T follicular helper cell (primary cell): ENCODE data around the gene ANO9.
"Not testable (repeated sequence)": the region's sequence is repeated elsewhere in the genome, so short reads cannot be mapped to it uniquely, and the experiment has no call there.

Experiments used
- DNase-seq: peaks from one replicate; pipeline ENCODE4 v3.0.0-alpha.2; 2020; ENCODE audit warnings: low read depth

Gene ANO9

DNA sequence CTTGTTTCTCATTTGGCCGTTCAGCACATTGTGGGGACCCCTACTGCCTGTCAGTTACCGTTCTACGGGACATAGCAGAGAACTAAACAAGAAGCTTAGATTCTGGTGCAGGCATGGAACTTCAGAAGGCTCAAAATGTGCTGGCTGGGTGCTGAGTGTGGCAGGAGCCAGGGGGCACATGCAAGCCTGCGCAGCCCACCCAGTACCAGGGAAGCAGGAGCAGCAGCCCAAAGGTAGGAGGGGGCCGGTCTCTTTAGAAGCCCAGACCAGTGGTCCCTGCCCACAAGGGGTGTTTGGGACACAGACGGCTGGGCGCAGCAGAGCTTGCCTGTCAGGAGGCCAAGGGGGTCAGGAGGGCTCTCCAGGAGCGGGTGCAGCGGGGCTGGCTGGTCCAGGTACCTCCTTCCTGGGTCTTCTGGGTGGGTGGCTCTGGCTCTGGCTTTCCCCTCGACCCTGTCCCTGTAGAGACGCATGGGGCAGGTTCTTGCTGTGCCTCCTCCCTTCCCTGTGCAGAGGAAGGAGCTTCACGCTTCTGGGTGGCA is 10.5 kb upstream of the ANO9 start:
- DNase-seq: no peak

- DNase-seq: no peak
These were observed 9.9 kb upstream of the ANO9 start for GRCh38 chr11:451738-452137.

DNA sequence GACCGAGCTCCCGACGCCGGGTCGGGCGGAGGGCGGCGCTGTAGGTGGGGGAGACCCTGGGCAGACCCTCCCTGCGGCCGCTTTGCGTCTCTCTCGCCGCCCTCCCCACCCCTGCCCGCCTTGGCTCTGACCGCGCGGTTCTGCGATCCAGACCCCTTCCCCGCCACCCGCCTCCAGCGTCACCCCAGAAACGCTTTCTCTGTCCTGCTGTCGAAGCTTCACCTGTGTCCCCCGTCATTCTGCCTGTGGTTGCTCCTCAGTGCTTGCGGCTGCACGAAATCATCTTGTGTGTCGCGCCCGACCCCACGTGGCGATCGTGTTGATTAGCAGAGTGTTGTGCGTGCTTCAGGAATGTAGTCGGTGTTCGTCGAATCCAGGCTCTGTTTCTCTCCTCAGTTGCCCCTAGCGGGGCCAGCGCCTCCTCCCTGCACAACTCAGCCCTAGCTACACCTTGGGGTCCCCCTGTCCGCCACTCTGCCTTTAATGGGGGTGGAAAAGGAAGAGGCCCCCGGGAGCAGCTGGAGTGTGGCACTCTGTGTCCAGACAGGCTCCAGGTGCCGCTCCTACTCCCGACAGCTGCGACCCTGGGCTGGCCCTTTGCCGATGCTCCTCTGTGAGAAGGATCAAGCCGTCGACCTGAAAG is 9.1 kb upstream of the ANO9 start:
- DNase-seq: peak; percentile 75

- peak; percentile 91 for DNase-seq
These were observed 8.3 kb upstream of the ANO9 start, which contains the start of gene PTDSS2 for GRCh38 chr11:449889-450808. TSS of gene PTDSS2 (plus strand) at chr11:450279. CDS start at chr11:450456, 177 bp downstream.

DNA sequence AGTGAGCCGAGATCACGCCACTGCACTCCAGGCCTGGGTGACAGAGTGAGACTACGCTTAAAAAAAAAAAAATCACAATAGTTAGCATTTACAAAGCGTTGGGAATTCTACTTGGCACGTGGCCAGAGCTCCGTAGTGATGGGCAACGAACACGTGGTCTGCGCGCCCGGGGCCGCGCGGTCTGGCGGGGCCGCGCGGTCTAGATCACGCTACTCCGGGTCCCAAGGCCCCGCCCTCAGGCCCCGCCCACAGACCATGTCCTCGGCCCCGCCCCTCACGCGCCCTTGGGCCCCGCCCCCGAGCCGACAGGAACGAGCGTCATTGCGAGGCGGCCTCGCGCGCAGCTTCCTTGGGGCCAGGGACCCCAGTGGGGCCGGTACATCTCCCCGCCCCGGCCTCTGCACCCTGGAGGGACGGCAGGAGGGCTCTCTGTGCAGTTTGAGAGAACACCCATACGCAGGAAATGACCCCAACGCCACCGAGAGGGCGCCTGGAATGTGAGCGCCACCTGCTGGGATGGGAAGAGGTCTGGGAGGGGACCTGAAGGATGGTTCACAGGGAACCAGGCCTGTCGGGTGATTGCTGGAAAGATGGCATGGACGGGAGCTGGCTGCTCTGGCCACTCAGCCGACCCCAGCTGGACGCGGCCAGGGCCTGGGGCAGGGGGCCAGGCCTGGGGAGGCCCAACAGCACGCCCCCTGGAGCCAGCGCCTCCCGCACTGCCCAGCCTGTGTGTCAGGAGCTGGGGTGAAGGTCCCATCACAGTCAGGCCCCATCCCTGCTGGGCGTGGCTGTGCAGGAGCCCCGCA is 6.3 kb upstream of the ANO9 start:
- DNase-seq: peak; percentile 92

- no peak for DNase-seq
These were observed 5.1 kb upstream of the ANO9 start for GRCh38 chr11:446891-447290.

- no peak for DNase-seq
These were observed 4.2 kb upstream of the ANO9 start for GRCh38 chr11:445765-446588.

DNA sequence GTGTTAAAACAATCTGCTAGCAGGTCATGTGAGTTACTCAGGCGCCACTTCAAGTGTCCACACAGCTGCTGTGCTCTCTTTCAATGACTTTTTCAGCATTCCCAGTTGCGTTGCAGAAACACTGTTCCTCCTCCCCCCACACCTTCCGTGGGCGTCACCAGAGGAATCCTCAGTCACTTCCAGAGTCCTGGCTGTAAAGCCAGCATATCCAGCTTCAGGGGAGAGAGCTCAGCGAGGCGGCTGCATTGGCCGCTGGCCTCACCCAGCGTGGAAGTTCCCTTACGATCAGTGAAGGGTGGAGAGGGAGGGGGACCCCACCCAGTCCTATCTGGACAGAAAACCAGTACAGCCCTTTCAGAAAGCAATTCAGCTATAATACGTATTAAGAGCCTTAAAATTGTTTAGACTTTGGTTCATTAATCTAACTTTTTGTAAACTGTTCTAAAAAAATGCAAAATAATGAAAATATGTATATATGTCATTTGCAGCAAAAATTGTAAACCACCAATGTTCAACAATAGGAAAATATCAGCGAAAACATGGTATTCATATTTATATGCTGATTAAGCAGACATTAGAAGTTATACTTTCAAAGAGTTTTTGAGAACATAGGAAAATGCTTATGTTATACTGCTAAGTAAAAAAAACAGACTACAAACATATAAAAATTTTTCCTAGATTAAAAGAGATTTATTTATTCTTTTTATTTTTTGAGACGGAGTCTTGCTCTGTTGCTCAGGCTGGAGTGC is 2.8 kb upstream of the ANO9 start:
- no peak for DNase-seq

DNA sequence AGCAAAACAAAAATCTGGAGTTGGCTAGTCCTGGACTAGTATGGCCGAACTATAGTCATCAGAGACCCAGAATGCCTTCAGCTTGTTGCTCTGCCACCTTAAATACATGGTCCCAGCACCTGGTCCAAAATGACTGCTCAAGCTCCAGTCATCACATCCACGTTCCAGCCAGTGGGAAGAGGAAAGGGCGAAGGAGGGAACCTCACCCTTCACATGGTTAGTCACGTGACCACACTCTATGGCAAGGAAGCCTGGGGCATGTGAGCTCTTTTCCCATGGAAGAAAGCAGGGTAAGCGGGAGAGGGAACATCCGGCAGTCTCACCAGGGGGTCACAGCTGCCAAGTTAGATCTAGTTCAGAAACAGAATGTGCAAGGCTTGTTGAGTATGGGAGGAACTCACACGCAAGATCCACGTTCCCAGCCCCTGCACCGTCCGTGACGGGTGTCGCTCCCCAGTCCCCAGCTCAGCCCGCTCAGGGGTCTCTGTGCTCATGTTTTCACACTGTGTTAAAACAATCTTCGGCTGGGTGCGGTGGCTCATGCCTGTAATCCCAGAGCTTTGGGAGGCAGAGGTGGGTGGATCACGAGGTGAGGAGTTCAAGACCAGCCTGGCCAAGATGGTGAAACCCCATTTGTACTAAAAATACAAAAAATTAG is 1.9 kb upstream of the ANO9 start:
- DNase-seq: no peak

GRCh38 chr11:442611-443081 is 835 bp upstream of the ANO9 start:
- no peak for DNase-seq

DNA sequence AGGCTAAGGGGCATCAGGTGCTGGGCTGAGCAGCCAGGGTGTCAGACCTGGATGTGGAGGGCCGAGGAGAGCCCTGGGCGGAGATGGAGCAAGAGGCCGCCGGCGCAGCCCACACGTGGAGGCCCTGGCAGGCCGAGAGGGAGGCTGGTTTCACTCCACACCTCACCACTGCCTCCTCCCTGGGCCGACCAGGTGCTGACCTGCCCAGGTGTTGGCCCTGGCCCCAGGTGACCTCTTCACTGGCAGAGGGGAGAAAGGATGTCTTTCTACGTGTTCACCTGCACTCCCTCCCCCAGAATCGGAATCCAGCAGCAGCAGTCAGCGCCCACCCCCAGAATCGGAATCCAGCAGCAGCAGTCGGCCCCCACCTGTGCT is 781 bp downstream of the ANO9 start:
- DNase-seq: no peak

GRCh38 chr11:440065-441042 is 1.5 kb downstream of the ANO9 start:
- DNase-seq: no peak

- DNase-seq: no peak
These were observed 2.3 kb downstream of the ANO9 start for GRCh38 chr11:439315-440064.

DNA sequence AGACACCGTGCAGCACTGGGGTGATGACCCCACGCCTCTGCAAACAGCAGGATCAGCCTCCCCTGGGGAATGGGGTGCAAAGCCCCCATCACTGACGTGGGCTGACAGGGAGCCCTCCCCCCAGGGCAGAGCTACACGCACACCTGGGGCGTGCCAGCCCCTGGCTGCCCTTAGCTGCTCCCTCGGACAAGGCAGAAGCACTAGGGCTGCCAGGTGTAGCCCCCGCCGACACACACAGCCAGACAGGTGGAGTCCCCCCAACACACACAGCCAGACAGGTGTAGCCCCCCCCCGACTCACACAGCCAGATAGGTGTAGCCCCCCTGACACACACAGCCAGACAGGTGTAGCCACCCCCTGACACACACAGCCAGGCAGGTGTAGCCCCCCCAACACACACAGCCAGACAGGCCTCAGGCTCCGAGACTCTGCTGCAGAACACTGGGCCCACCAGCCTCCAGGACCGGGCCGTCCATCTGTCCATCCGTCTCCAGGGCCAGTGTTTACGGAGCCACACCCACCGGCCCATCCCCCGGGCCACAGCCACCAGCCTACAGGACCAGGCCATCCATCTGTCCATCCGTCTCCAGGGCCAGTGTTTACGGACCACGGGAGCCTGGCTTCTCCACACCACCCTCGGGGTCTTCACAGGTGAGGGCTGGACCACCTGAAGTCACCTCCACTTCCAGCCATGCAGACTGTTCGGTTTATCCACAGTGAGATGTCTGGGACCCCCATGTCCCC is 3.5 kb downstream of the ANO9 start:
- DNase-seq: no peak

- no peak for DNase-seq
These were observed 4.5 kb downstream of the ANO9 start for GRCh38 chr11:437228-437870.

DNA sequence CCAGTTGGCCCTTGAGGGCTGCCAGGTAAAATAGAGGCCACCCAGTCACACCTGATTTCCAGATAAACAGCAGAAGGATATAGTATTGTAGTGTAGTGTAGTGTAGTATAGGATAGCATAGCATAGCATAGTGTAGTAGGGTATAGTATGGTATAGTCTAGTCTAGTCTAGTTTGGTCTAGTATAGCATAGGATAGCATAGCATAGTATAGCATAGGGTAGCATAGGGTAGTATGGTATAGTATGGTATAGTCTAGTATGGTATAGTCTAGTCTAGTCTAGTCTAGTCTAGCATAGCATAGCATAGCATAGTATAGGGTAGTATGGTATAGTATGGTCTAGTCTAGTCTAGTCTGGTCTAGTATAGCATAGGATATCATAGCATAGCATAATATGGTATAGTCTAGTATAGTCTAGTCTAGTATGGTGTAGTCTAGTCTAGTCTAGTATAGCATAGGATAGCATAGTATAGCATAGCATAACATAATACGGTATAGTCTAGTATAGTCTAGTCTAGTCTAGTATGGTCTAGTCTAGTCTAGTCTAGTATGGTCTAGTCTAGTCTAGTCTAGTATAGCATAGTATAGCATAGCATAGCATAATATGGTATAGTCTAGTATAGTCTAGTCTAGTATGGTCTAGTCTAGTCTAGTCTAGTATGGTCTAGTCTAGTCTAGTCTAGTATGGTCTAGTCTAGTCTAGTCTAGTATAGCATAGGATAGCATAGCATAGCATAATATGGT is 6.6 kb downstream of the ANO9 start:
- not testable (repeated sequence) for DNase-seq
